OCI-M2 (cell line): ENCODE measurements around the gene MIER2.

Source experiments
- DNase-seq: peaks from one replicate; lab custom pipeline; 2025; ENCODE audit not compliant: unreplicated experiment; lab: John Stamatoyannopoulos, UW

The MIER2 gene

DNA sequence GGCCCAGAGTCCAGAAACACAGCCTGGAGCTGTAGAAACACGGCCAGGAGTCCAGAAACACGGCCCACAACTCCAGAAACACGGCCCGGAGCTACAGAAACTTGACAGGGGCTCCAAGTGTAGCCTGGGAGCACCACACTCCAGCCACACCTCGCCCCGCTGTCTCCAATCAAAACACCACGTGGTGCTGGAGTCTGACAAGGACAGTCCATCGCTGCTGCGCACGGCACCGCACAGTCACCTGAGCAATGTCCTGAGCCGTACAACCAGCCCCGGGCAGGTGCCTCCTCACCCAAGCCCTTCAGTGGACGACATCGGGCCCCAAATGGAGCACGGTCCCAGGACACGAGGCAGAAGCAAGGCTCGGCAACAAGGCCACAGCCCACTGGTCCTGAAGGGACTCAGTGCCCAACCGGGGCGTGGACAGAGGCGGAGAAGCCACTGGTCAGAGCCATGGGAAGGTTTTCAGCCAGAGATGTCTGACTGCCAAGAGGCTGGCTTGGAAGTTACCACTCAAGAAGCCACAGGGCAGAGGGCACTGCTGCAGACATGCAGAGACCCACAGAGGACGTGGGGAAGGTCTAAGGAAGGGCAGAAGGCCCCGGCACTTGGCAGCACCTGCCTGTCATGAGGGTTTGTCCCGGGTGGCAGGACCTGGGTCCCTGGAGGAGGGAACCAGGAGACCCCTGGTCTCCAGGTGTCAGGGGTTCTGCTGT lies 33.7 kb downstream of the MIER2 start:
- no peak for DNase-seq

DNA sequence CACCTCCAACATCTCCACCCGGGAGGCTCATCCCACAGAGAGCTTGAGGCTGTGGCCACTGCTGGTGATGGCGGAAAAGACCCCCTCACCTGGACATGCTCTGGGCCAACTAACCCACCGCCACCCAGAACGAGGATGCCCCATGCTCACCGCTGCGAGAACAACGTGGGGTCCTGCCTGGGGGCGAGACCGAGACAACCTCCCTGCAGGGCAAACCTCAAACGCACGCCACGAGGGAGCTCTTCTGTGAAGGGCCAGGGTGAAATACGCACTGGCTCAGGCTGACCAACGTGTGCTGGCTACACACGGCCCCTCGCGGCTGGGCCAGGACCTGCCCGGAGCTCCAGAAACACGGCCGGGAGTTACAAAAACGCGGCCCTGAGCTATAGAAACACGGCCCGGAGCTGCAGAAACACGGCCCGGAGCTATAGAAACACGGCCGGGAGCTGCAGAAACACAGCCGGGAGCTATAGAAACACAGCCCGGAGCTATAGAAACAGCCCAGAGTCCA lies 34.4 kb downstream of the MIER2 start:
- DNase-seq = no peak

DNA sequence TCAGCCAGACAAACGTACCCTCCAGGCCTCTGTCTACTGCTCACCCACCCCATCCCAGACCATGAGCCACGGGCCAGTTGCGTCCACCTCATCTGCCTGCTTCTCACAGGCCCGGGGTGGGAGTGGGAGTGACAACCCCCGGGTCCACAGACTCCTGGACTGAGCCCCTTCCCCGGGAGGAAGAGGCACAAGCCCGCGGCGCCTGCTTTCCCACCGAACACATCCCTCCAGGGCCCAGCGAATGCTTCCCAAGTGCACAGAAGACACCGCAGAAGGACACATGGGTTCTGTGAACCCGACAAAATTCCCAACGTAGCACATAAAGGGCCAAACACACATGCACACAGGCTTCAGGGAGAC lies 35.4 kb downstream of the MIER2 start:
- DNase-seq = no peak

DNA sequence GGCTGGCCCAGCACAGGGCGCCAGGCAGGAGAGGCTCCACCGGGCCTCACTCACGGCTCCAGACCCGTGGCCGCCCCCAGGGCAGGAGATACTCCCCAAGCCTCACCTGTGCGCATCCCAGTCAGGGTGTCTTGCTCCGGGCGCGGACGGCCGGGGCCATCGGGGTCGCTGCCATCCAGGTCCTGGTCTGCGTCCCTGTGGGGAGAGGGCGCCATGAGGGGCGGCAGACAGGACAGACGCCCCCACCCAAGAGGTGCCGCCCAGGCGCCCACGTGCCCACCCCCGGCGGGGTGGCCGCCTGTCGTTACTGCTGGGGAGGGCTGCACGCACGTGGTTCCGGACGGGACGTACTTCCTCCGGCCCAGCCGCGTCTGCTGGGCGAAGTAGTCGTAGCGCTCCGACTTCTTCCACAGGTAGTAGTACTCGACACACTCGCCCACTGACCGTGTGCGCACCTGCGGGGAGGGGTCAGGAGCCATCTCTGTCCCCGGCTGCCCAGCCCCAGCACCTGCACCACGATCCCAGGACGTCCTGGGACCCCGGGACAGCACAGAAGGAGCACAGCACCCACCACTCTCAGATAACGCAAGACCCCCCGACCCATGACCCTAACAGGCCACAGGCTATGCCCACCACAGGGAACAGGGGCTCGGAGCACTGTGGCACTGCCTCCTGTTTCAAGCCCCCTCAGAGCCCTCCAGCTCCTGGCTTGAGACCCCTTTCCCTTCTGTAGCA lies 36.0 kb downstream of the MIER2 start:
- DNase-seq = no peak

- no peak for DNase-seq
These were observed 36.7 kb downstream of the MIER2 start for GRCh38 chr19:307793-308420.

DNA sequence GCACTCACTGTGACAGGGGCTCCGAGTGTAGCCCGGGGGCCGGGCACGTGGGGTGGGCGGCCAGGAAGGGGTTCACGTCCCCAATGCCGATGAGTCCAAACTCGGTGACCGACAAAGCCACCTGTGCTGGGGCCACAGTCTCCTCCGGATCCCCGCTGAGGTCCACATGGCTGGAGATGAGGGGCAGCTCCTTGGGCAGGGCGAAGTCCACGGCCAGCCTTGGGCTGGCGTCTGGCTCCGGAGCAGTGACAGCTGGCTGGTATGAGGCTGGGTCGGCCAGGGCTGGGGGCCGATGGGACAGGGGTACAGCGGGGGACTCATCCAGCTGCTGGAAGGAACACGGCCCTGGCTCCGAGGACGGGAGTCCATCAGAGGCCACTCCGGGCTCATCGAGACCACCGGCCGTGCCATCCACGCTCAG lies 37.5 kb downstream of the MIER2 start:
- DNase-seq = no peak

- DNase-seq = no peak
These were observed 38.3 kb downstream of the MIER2 start for GRCh38 chr19:306151-306900.

DNA sequence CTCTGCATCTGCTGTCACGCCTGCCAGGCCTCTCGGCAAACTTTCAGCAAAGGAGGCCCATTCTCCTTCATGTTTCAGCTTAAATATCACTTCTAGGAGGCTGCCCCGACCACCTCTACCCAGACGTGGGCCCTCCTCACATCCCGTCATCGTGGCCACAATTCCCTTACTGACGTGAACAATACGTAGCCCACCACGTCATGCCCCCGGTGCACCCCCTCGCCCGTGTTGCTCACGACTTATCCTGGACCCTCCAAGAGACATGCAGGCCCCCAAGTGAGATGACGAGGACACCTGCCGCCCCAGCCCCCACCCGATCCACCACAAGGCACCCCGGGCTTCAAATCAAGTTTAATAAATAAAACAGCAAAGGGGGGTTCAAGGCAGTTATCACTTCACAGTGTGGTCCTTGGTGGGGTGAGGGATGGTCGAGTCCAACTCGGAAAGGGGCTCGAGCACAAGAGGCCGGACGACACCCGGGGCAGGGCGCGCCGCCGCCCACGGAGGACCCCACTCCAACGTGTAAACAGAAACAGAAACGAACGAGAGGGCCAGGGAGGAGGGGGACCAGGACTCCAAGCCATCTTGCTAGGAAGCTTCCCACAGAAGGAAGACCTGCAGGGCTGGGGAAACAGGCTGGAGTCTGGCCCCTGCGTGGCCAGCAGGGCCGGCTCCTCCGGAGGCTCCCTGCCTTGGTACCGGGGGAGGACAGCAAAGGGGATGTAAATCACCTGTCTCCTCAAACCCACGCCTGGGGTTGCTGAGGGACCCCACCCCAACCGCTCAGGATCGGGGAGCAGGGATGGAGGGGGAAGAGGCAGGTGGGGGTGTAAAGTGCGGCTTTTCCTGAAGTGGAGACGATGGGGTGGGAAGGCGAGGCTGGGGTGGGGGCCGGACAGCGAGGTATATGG lies 39.1 kb downstream of the MIER2 start:
- DNase-seq = no peak

DNA sequence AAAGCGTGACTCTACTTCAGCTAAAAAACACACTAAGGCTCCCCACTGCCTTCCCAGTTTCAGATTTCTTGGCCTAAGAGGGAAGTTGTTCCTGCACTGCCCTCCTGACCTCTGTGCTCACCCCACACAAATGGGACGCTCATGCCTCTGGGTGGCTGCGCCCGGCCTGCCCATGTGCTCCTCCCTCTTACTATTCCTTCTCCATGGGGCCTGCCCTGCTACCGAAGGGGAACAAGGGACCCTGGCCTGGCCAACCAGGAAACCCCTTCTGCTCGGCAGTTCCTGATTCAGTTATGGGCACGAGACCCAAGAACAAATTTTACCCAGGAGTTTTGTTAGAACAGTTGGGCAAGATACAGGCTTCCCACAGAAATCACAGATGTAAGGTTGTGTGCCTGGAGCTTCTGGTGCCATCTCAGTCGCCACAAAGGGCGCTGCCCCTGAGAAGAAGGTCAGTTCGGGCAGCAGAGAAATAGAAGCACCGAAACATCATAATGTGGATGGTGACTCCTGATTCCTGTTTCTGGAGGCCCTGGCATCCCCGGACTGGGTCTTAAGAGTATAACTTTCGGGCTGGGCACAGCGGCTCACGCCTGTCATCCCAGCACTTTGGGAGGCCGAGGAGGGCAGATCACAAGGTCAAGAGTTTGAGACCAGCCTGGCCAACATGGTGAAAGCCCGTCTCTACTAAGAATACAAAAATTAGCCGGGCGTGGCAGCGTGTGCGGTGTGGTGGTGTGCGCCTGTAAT lies 47.9 kb downstream of the MIER2 start:
- no peak for DNase-seq

DNA sequence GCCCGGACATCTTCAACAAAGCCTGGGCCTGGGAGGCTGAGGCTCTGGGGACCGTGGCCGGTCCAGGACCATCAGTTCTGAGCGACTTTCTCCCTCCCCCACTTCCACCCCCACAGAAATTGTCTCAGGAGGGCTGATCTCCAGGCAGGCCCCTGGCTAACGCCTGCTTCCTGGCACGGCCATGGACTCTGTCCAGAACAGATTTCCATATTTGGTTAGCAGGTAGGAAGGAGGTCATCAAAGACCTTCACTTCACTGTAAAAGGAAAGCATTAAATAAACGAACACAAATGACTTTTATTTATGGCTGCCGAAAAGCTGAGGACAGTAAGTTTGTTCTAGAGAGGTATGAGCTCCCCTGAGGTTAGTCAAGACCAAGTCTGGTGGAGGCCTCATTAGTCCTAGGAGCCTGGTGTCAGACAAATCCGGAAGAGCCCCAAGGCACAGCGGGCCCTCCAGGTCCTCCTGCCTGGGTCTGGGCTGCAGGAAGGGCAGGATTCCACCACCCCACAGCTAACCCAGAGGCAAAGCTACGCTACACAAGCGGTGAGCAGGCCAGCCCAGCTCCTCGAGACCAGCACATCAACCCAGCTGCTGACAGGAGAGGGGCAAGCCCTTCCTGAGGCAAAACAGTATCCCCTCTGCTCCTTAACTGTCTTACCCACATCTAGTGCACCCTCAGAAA lies 48.8 kb downstream of the MIER2 start:
- no peak for DNase-seq

DNA sequence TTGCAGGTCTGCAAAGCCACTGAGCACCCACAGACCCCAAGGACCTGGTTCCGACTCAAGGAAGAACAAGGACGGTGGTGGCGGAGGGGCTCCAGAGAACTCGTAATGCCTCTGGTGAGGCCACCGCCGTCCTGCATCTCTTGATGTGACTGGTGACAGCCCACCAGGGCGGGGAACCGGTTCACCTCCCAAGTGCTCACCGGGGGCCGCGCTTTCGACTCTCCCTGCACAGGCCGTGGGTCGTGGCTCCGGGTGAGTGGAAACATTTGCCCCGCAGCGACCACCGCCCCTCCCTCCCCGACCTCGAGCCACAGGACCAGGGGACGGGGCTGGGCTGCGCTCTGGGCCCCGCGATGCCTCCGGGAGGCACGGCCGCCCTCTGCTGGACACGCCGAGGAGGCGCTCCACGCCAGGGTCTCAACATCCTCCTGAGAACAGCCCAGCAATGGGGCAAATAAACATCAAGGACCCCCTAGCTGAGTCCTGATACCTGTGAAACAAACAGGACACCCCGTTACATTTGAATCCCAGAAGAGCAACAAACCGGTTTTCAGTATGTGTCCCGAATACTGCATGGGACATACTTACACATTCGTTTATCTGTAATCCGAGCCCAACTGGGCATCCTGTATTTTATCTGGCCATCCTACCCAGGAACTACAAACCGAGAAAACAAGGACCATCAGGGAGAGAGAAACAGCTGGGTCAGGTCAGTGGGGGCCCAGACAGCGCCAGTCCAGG lies 49.5 kb downstream of the MIER2 start:
- no peak for DNase-seq

GRCh38 chr19:294341-294945 lies 50.2 kb downstream of the MIER2 start:
- DNase-seq = no peak

GRCh38 chr19:293436-294110 lies 51.0 kb downstream of the MIER2 start:
- DNase-seq = no peak

DNA sequence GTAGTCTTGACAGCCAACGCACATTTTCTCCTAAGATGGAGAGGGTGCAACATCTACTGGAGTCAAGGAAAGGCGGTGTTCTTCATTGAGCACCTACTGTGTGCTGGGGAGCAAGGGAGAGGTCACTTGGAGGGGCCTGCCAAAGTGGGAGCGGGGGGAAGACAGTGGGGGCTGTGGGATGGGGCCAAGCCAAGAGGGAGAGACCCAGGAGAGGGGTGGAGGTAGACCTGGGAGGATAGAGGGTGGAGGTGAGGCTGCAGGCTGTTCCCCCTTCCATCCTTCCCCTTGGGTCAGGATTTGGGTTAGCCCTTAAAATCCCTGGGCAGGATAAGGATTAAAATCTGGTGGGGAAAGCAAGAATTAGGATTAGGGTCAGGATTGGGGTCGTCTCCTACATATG lies 51.6 kb downstream of the MIER2 start:
- no peak for DNase-seq

GRCh38 chr19:292281-292884 lies 52.2 kb downstream of the MIER2 start:
- DNase-seq = no peak

DNA sequence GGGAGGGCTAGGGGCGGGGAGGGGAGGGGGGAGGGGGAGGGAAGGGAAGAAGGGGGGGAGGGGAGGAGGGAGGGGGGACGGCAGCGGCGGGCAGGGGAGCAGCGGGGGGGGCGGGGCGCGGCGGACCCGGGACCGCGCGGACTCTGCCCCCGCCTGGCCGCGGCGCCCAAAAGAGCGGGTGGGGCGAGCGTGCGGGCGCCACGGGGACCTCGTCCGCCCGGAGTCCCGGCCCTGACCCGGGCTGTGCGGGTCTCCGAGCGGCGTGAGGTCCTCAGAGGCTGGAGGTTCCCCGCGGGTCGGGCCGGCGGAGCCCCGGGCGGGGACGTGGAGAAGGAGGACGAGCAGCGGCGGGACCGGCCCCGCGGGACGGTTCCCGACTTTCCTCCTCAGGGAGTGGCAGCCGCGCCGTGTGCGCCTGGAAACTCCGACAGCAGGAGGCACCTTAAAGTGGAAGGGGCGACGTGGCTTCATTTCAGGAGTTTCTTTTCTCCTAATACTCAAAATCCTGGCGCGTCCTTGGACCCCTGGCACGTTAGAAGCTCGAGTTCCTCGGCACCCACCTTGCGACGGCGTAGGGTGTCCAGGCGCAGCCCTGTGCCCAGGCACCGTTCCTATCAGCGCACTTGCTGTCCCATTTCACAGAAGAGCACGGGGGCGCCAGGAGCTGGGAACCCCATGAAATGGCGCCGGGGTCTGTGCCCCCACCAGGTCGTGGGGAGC lies 52.9 kb downstream of the MIER2 start:
- no peak for DNase-seq
